Posterior vena cava (tissue), 2 donors: ENCODE results near the gene IZUMO1R. TPM values are rescaled to one million over a fixed set of nuclear protein-coding genes. Genes with fewer than 3 reads are reported as not detected.
A peak's percentile ranks its signal among the peaks of the same experiment; 100 is the strongest.
"Not testable (repeated sequence)": the region's sequence is repeated elsewhere in the genome, so short reads cannot be mapped to it uniquely, and the experiment has no call there.

Experiments used
- DNase-seq: peaks from one replicate; pipeline ENCODE4 v3.0.0-alpha.2; 2020; ENCODE audit warnings: low spot score
- intact Hi-C, 2 donors: fragments of 100-400 bp; cut with DNase I; formaldehyde crosslinking; loops; one replicate each; pipeline versions ENCODE4 v1.14.1 to v1.14.2; 2022 to 2023
- long read RNA-seq, 2 donors: library from polyadenylated mRNA; unstranded; transcript quantifications; one replicate each; pipeline ENCODE4 v2.0.0, GENCODE V29; 2020 to 2021
- total RNA-seq, 2 donors: library from RNA; stranded (reverse); fragmentation: NEBNext Ultra II Directional; extraction: Animal tissue kit (Norgen Biotek cat#: 25700); gene quantifications; one replicate each; pipeline ENCODE4 v1.2.1, GENCODE V29; 2021
- donor health status: DM: yes; HTN: yes; CAD: no.
- donor health status: DM: yes; HTN: yes; CAD: no.

The IZUMO1R gene
- not detected for total RNA-seq
- long read RNA-seq, donor 1: 0 reads
- long read RNA-seq, donor 2: 0 reads

GRCh38 chr11:94303966-94304958 is at the start of gene IZUMO1R:
TSS of gene IZUMO1R (plus strand) at chr11:94304580. CDS start at chr11:94305637, 1,057 bp downstream.
- no peak for DNase-seq
- intact Hi-C loops: no loop called here

GRCh38 chr11:94271885-94272372 is 32.5 kb upstream of the IZUMO1R start:
- no peak for DNase-seq
- intact Hi-C loops: no loop called here

- intact Hi-C loops: no loop called here
- no peak for DNase-seq
Observed at GRCh38 chr11:94272738-94273313, 31.6 kb upstream of the IZUMO1R start.

GRCh38 chr11:94275961-94276360 is 28.4 kb upstream of the IZUMO1R start:
- no peak for DNase-seq
- intact Hi-C loops: no loop called here

GRCh38 chr11:94276943-94277342 is 27.4 kb upstream of the IZUMO1R start:
- intact Hi-C loops: no loop called here
- DNase-seq: no peak

- DNase-seq, intact Hi-C loops: not testable (repeated sequence)
Observed at GRCh38 chr11:94278207-94278606, 26.2 kb upstream of the IZUMO1R start.

- intact Hi-C loops: loop anchor here in 1 of 2 donors (5.0 kb wide), 1 partner anchor 1973 kb away; no protein-coding TSS in a partner anchor
- no peak for DNase-seq
Observed at GRCh38 chr11:94279996-94280395, 24.4 kb upstream of the IZUMO1R start.

- intact Hi-C loops: loop anchor here in 1 of 2 donors (5.0 kb wide), 1 partner anchor 1974 kb away; no protein-coding TSS in a partner anchor
- DNase-seq: no peak
Observed at GRCh38 chr11:94281324-94281723, 23.1 kb upstream of the IZUMO1R start.

- DNase-seq: no peak
- intact Hi-C loops: loop anchor here in 1 of 2 donors (5.0 kb wide), 1 partner anchor 1976 kb away; no protein-coding TSS in a partner anchor
Observed at GRCh38 chr11:94283678-94284077, 20.7 kb upstream of the IZUMO1R start.

- no peak for DNase-seq
- intact Hi-C loops: no loop called here
Observed at GRCh38 chr11:94295534-94295933, 8.8 kb upstream of the IZUMO1R start.

- intact Hi-C loops: no loop called here
Observed at GRCh38 chr11:94297985-94298576, 6.3 kb upstream of the IZUMO1R start.

GRCh38 chr11:94302776-94303175 is 1.6 kb upstream of the IZUMO1R start:
- intact Hi-C loops: no loop called here
- DNase-seq: no peak

More at GRCh38 chr11:94297985-94298576, 6.3 kb upstream of the IZUMO1R start:
- no peak for DNase-seq

- intact Hi-C loops: no loop called here
- no peak for DNase-seq
Observed at GRCh38 chr11:94305146-94305545, 766 bp downstream of the IZUMO1R start.

GRCh38 chr11:94307101-94307791 is 2.9 kb downstream of the IZUMO1R start:
- intact Hi-C loops: no loop called here
- DNase-seq: peak; percentile 73

- no peak for DNase-seq
- intact Hi-C loops: no loop called here
Observed at GRCh38 chr11:94308024-94308423, 3.6 kb downstream of the IZUMO1R start.

GRCh38 chr11:94309757-94310156 is 5.4 kb downstream of the IZUMO1R start:
- intact Hi-C loops: no loop called here
- DNase-seq: no peak

- DNase-seq: no peak
- intact Hi-C loops: no loop called here
Observed at GRCh38 chr11:94310191-94310875, 6.0 kb downstream of the IZUMO1R start.

- intact Hi-C loops: no loop called here
- DNase-seq: no peak
Observed at GRCh38 chr11:94312339-94312738, 8.0 kb downstream of the IZUMO1R start.

GRCh38 chr11:94314064-94314463 is 9.7 kb downstream of the IZUMO1R start:
- DNase-seq: no peak
- intact Hi-C loops: no loop called here
